Measurements from ENCODE around the gene RIBC2. TPM values are rescaled to one million over a fixed set of nuclear protein-coding genes. Genes with fewer than 3 reads are reported as not detected.
"Not testable (repeated sequence)": the region's sequence is repeated elsewhere in the genome, so short reads cannot be mapped to it uniquely, and the experiment has no call there.

The RIBC2 gene
- total RNA-seq, 2 experiments from 2014 or later, result 4.8 to 7.0 TPM

GRCh38 chr22:45455621-45456020 lies 42.1 kb downstream of the RIBC2 start:
- Mint-ChIP-seq H3K4me3 (no peak overlapping the region), H3K27me3 (no peaks in the 10 kb centered on the region), H3K4me1 (no peaks in the 10 kb centered on the region), H3K36me3 (ENCODE audit: low read depth) (no peaks in the 10 kb centered on the region), H3K27ac (no peak overlapping the region), H3K9me3 (no peaks in the 10 kb centered on the region)
- ChIA-PET CTCF (interaction anchor here (0.5 kb wide), 1 partner anchor 18 kb away, joined by 3 read pairs; no protein-coding TSS in a partner anchor), POLR2A (no interaction called here)
- DNase-seq, result no peak

DNA sequence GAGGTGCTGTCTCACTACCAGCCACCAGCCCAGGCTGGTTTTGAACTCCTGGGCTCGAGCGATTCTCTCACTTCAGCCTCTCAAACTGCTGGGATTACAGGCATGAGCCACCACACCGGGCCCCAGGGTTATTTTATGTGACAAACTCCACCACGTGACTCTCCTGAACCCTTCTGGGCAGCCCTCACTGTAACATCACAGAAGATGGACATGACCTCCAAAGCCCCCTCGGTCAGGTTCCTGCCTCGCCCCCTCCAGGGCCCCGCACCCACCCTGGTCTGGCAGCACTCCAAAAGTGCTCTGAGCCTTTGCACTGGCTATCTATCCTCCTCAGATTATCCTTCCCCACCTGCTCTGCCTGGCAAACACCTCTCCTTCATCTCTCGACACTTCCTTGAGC lies 43.3 kb downstream of the RIBC2 start:
- POLR2A ChIA-PET, result no interaction called here
- H3K4me3 Mint-ChIP-seq, result no peak overlapping the region
- H3K4me1 Mint-ChIP-seq, result no peaks in the 10 kb centered on the region
- no peaks in the 10 kb centered on the region for H3K27me3 Mint-ChIP-seq
- CTCF ChIA-PET, result interaction anchor here (0.5 kb wide), 1 partner anchor 72 kb away, joined by 3 read pairs; no protein-coding TSS in a partner anchor
- no peaks in the 10 kb centered on the region for H3K9me3 Mint-ChIP-seq
- DNase-seq, result no peak
- H3K36me3 Mint-ChIP-seq (ENCODE audit: low read depth), result no peaks in the 10 kb centered on the region
- no peak overlapping the region for H3K27ac Mint-ChIP-seq

DNA sequence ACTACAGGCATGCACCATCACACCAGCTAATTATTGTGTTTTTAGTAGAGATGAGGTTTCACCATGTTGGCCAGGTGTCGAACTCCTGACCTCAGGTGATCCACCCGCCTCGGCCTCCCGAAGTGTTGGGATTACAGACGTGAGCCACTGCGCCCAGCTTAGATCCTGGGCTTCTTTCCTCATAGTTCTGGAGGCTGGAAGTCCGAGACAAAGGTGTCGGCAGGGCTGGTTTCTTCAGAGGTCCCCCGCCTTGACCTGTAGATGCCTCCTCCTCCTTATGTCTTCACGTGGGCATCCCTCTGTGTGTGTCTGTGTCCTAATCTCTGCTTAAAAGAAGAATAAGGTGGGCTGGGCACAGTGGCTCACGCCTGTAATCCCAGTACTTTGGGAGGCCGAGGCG lies 45.0 kb downstream of the RIBC2 start:
- Mint-ChIP-seq H3K36me3 (ENCODE audit: low read depth) (no peaks in the 10 kb centered on the region), H3K4me3 (no peak overlapping the region), H3K4me1 (no peaks in the 10 kb centered on the region), H3K27me3 (no peaks in the 10 kb centered on the region), H3K9me3 (no peaks in the 10 kb centered on the region), H3K27ac (no peak overlapping the region)
- no peak for DNase-seq
- ChIA-PET CTCF (no interaction called here), POLR2A (no interaction called here)

- ChIA-PET POLR2A (no interaction called here), CTCF (no interaction called here)
- Mint-ChIP-seq H3K27ac (no peak overlapping the region), H3K27me3 (no peaks in the 10 kb centered on the region), H3K4me1 (no peaks in the 10 kb centered on the region), H3K4me3 (no peak overlapping the region), H3K9me3 (no peaks in the 10 kb centered on the region), H3K36me3 (ENCODE audit: low read depth) (no peaks in the 10 kb centered on the region)
- no peak for DNase-seq
These were observed 45.7 kb downstream of the RIBC2 start for GRCh38 chr22:45459235-45459634.

- ChIA-PET CTCF (interaction anchor here (0.6 to 1.2 kb wide), 2 partner anchors 43 to 290 kb away, joined by 3 to 4 read pairs; no protein-coding TSS in a partner anchor), POLR2A (no interaction called here)
- no peak overlapping the region for H3K27ac Mint-ChIP-seq
- H3K4me1 Mint-ChIP-seq, result no peaks in the 10 kb centered on the region
- DNase-seq, result no peak
- peaks cover under 1% of the 10 kb centered on the region for H3K27me3 Mint-ChIP-seq
- H3K36me3 Mint-ChIP-seq (ENCODE audit: low read depth), result no peaks in the 10 kb centered on the region
- no peaks in the 10 kb centered on the region for H3K9me3 Mint-ChIP-seq
- no peak overlapping the region for H3K4me3 Mint-ChIP-seq
These were observed 47.0 kb downstream of the RIBC2 start for GRCh38 chr22:45460288-45461109.

GRCh38 chr22:45462034-45462655 lies 48.7 kb downstream of the RIBC2 start:
- ChIA-PET POLR2A (interaction anchor here (0.5 kb wide), 1 partner anchor 96 kb away, joined by 3 read pairs; no protein-coding TSS in a partner anchor), CTCF (interaction anchor here (0.6 kb wide), 1 partner anchor 104 kb away, joined by 3 read pairs; no protein-coding TSS in a partner anchor)
- H3K27ac Mint-ChIP-seq, result no peak overlapping the region
- no peaks in the 10 kb centered on the region for H3K4me1 Mint-ChIP-seq
- no peak overlapping the region for H3K4me3 Mint-ChIP-seq
- no peaks in the 10 kb centered on the region for H3K36me3 Mint-ChIP-seq (ENCODE audit: low read depth)
- H3K9me3 Mint-ChIP-seq, result peaks cover 3% of the 10 kb centered on the region
- no peak for DNase-seq
- peaks cover 7% of the 10 kb centered on the region for H3K27me3 Mint-ChIP-seq

GRCh38 chr22:45463691-45464090 lies 50.2 kb downstream of the RIBC2 start:
- POLR2A ChIA-PET; H3K36me3 Mint-ChIP-seq (ENCODE audit: low read depth); H3K27me3 Mint-ChIP-seq; H3K4me1 Mint-ChIP-seq; H3K4me3 Mint-ChIP-seq; DNase-seq; CTCF ChIA-PET; H3K9me3 Mint-ChIP-seq; H3K27ac Mint-ChIP-seq: not testable (repeated sequence)

DNA sequence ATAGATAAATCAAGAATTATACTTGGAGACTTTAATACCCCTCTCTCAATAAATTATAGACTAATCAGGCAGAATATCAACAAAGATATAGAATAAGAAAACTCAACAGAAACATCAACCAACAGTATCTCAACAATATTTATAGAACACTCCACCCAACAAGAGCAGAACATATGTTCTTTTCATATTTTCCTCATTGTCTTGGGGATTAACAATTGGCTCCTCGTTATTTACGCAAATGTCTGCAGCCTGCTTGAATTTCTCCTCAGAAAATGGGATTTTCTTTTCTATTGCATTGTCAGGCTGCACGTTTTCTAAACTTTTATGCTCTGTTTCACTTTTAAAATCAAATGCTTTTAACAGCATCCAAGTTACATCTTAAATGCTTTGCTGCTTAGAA lies 52.1 kb downstream of the RIBC2 start:
- peaks cover 3% of the 10 kb centered on the region for H3K9me3 Mint-ChIP-seq
- peaks cover 10% of the 10 kb centered on the region for H3K27me3 Mint-ChIP-seq
- no peak overlapping the region for H3K27ac Mint-ChIP-seq
- no peak overlapping the region for H3K4me3 Mint-ChIP-seq
- H3K36me3 Mint-ChIP-seq (ENCODE audit: low read depth), result no peaks in the 10 kb centered on the region
- H3K4me1 Mint-ChIP-seq, result no peaks in the 10 kb centered on the region
- DNase-seq, result no peak
- ChIA-PET POLR2A (no interaction called here), CTCF (interaction anchor here (0.7 kb wide), 1 partner anchor 205 kb away, joined by 3 read pairs; no protein-coding TSS in a partner anchor)

- DNase-seq, result no peak
- Mint-ChIP-seq H3K27me3 (peaks cover 16% of the 10 kb centered on the region), H3K36me3 (ENCODE audit: low read depth) (no peaks in the 10 kb centered on the region), H3K4me1 (no peaks in the 10 kb centered on the region), H3K27ac (no peak overlapping the region), H3K9me3 (peaks cover 3% of the 10 kb centered on the region), H3K4me3 (no peak overlapping the region)
- ChIA-PET POLR2A (no interaction called here), CTCF (no interaction called here)
These were observed 55.4 kb downstream of the RIBC2 start for GRCh38 chr22:45468872-45469271.

DNA sequence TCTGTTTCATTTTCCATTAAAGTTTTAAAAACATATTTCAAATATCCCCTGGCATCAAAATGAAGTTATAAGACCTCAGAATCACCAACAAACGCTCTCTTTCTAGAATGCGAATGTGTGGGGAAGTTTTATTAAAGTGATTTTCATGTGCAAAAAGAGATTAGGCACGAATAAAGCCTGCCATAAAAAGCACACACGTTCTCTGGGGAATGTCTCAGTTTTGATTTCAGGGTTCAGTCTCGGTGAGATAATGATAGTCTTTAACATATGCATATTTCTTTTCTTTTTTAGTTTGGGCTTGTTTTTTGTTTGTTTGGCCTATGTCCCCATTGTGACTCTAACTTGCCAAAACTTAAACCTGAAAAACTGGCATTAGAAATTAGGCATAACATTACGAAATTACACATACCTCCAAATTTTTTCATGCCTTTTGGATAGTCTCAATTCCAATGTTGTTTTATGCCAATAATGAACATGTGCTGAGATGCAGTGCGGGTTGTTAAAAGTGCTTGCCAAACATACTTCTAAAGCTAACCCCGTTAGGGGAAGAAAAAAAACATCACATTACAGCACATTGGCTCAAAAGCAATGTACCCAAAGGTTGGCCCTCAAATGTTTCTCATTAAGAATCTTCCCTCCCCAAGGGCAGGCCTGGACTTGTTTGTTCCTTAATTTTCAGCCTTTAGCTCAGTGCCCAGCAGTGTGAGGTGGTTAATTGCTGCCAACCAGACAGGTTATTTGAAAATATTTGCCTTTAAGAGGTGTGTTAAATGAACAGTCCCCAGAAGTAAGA lies 56.0 kb downstream of the RIBC2 start:
- H3K4me1 Mint-ChIP-seq, result no peaks in the 10 kb centered on the region
- no peak overlapping the region for H3K27ac Mint-ChIP-seq
- H3K27me3 Mint-ChIP-seq, result peaks cover 16% of the 10 kb centered on the region
- H3K36me3 Mint-ChIP-seq (ENCODE audit: low read depth), result no peaks in the 10 kb centered on the region
- peaks cover 3% of the 10 kb centered on the region for H3K9me3 Mint-ChIP-seq
- ChIA-PET POLR2A (no interaction called here), CTCF (interaction anchor here (0.7 kb wide), 1 partner anchor 539 kb away, joined by 4 read pairs; no protein-coding TSS in a partner anchor)
- H3K4me3 Mint-ChIP-seq, result no peak overlapping the region
- no peak for DNase-seq

GRCh38 chr22:45470871-45471270 lies 57.4 kb downstream of the RIBC2 start:
- Mint-ChIP-seq H3K4me1 (no peaks in the 10 kb centered on the region), H3K4me3 (no peak overlapping the region), H3K9me3 (peaks cover 3% of the 10 kb centered on the region), H3K27ac (no peak overlapping the region), H3K27me3 (peaks cover 12% of the 10 kb centered on the region), H3K36me3 (ENCODE audit: low read depth) (no peaks in the 10 kb centered on the region)
- ChIA-PET CTCF (no interaction called here), POLR2A (no interaction called here)
- DNase-seq, result no peak

- POLR2A ChIA-PET, result no interaction called here
- no peak overlapping the region for H3K4me3 Mint-ChIP-seq
- no peaks in the 10 kb centered on the region for H3K4me1 Mint-ChIP-seq
- CTCF ChIA-PET, result interaction anchor here (1.3 kb wide), 1 partner anchor 20 kb away, joined by 3 read pairs; no protein-coding TSS in a partner anchor
- no peaks in the 10 kb centered on the region for H3K9me3 Mint-ChIP-seq
- H3K36me3 Mint-ChIP-seq (ENCODE audit: low read depth), result no peaks in the 10 kb centered on the region
- no peak for DNase-seq
- no peak overlapping the region for H3K27ac Mint-ChIP-seq
- peaks cover 9% of the 10 kb centered on the region for H3K27me3 Mint-ChIP-seq
These were observed 58.9 kb downstream of the RIBC2 start for GRCh38 chr22:45472426-45472825.

Measured in activated CD4-positive, alpha-beta T cell treated with anti-CD3 and anti-CD28 coated beads, Interleukin-2, amount 10 ng/mL, durations not matched to agents 7 days and 5 days (primary cell).